Measurements from ENCODE around the gene CYSTM1.

The CYSTM1 gene

DNA sequence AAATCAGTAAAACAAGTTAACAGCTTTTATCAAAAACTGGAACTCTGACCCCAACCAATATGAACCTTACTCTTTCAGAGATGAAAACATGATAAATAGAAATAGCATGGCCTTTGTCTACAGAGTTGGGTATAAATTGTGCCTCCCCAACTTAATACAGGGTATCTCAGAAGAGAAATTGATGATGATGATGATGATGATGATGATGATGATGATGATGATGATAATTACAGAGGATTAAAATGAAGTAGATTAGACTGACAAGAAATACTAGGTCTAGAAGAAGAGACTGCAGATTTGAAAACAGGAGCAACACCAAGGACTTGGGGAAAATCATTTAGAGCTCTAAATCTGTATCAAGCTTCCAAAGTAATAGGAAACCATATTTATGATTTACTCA, 100.8 kb downstream of the CYSTM1 start:
- in situ Hi-C loops (cut with MboI; ENCODE audit: low sequenced_read_pairs), result no loop called here

DNA sequence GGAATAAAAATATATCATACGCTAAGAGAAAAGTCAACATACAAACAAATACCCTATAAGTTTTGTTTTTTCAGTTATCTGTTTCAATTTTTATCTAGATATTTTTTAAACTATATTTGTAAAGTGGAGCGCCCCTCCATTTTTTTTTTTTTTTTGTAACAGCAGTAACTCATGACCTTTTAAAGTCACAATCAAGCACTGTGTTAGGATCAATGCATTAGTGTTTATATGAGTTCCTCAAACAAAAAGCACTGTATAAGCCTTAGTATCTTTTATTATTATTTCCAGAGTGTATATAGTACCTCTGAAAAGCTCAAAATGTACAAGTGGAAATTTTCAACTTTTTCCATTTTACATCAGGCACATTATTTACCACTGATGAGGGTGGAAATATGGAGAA, 107.3 kb downstream of the CYSTM1 start:
- in situ Hi-C loops (cut with MboI; ENCODE audit: low sequenced_read_pairs), result no loop called here

DNA sequence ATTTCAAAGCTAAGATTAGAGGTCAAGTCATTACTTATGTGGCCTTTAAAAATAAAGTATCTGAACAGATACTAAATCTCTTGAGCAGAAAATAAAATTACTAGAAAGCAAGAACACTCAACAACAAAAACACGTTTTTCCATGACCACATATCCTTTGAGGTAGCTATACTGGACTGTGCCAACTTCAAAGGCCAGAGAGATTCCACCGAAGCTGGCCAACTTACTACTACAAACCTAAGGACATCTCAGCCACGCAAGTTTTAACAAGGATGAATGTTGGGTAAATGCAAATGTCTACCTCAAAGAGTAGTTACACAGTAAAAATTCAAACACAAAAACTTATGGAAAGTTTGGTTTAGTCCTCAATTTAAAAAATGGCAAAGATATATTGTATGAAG, 109.0 kb downstream of the CYSTM1 start:
- in situ Hi-C loops (cut with MboI; ENCODE audit: low sequenced_read_pairs), result no loop called here

DNA sequence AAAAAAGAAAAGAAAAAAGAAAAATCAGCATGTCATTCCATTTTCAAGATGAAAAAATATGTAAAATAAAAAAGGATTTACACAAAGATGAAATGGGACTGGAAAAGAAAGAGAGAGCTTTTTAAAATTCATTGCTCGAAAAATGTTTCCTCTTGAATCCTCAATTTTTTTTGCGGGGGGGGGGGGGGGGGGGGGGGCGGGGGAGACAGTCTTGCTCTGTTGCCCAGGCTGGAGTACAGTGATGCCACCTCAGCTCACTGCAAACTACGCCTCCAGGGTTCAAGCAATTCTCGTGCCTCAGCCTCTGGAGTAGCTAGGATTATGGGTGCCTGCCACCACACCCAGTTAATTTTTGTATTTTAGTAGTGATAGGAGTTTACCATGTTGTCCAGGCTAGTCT, 111.4 kb downstream of the CYSTM1 start:
- in situ Hi-C loops (cut with MboI; ENCODE audit: low sequenced_read_pairs), result no loop called here

DNA sequence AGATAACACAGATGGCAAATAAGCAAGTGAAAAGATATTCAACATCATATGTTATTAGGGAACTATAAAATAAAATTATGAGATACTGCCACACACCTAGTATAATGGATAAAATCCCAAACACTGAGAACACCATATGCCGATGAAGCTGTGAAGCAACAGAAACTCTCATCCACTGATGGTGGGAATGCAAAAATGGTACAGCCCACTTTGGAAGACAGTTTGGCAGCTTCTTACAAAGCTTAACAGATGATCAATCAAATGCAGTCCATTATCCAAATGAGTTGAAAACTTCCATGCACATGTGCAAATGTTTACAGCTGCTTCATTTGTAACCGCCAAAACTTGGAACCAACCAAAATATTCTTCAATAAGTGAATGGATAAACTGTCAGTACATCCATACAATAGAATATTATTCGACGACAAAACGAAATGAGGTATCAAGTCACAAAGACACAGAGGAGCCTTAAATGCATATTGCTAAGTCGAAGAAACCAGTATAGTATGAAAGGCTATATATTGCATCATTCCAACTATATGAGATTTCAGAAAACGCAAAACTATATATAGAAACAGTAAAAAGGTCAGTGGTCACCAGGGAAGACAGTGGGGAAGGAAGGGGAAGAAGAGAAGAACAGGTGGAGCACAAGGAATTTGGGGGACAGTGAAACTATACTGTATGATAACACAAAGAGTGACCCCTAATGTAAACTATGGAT, 113.0 kb downstream of the CYSTM1 start:
- in situ Hi-C loops (cut with MboI; ENCODE audit: low sequenced_read_pairs), result no loop called here

DNA sequence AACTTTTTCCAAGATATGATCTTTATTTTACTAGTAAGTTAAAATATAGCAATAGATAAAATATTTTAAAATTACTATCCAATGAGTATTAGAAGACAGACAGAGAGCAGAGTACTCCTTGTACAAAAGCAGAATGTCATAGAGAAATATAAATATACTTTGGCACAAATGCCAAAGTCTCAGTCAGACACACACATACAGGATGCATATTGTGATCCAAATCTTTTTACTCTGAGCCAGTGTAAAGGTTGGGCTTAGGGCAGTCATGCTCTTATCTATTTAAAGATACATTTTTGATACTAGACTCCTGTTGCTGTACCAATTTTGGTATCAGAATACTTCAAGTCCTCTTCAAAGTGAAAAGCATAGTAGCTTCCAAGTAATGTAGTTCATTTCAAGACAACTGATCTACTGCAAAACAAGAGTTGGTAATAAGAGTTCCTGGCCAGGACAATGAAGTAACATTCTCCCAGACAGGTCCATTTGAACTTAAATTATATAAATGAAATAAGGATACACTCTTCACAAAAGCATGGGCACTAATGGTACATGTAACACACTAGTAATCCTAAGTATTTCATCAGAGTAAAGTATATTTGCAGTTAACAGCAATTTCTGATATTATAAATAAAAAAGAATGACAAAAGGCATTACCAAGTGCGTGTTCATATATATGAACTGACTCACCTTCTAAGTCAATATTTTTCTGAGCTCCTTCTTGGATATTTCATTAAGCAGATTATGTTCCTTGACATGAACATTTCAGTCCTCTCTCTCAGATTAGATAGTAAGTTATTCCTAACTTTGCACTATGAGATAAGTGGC, 117.4 kb downstream of the CYSTM1 start:
- in situ Hi-C loops (cut with MboI; ENCODE audit: low sequenced_read_pairs), result no loop called here
